HEK293 (cell line): ENCODE measurements around the gene LRRC2.

ENCODE experiments used
- TCF7L2 ChIP-seq: IDR thresholded peaks from 2 replicates; pipeline ENCODE4 v1.6.1; 2011; ENCODE audit warnings: low read depth, mild to moderate bottlenecking, inconsistent platforms, low read length, moderate library complexity, borderline replicate concordance
- ZIC2 ChIP-seq: fragments of 450-650 bp; formaldehyde crosslinking; IDR thresholded peaks from 2 replicates; pipeline ENCODE4 v1.5.1; 2016; ENCODE audit warnings: missing biosample characterization, missing genetic modification characterization

GRCh38 chr3:46485779-46486175 is 80.3 kb downstream of the LRRC2 start:
- TF ChIP-seq ZIC2, result no peak
- no peak for TF ChIP-seq TCF7L2
